Dedifferentiated amniotic fluid mesenchymal stem cell (primary cell): ENCODE data around the gene RFPL2.

Source experiments
- DNase-seq: peaks from one replicate; pipeline ENCODE4 v3.0.0-alpha.2; 2016; ENCODE audit errors: extremely low spot score

Gene RFPL2

DNA sequence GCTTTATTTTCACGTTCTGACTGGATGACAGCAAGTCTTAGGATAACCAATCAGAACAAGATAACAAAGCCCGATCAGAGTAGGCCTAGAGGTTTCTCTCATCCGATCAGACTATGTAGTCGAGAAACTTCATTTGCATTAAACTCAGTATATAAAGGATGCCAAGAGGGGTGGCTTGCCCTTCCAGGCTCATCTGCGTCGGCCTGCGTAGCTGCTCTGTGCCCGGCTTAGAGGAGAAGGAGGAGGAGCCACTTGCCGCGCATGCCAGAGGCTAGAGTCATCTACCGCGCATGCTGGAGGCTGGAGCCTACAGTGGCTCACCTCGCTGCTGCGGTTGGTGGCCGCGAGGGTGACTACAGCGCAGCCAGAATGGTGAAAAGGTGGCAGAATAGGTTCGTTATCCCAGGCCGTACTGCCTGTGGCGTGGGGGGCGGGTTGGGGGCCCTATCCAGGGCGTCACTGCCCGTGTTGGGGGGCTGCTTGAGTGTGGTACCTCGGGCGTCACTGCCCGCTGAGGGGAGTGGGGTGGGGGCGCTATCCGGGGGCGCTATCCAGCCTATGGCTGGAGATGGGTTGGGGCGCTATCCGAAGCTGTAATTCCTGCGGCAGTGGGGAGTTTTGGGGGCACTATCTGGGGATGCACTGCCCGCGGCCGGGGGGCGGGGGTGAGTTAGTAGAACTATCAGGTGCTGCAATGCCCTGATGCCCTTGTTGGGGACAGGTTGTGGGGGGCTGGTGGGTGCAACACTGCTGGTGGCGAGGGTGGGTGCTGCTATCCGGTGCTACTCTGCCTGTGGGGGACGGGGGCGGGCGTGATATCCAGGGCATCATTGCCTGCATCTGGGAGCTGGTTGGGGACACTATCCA lies at the start of gene RFPL2:
RFPL2 (minus strand) TSS at position 218 of the 867 bp plus-strand sequence. CDS start 2,622 bp downstream, outside the sequence.
- no peak for DNase-seq

DNA sequence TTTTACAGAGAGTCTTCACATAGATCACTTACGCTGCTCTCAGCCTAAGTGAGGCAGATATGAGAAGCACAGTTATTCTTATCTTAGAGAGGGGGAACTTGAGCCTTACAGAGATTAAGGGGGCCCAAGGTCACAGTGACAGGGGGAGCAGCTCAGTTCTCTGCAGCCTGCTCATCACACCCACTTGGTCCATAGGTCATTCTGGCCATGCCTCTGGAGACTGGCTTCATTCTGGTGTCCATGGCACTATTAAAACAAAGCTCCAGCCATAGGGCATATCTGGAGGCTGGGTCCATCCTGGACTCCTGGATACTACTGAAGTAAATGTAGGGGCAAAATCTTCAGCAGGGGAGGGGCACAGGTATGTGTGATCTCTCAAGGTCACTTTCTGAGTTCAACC lies 44.4 kb upstream of the RFPL2 start:
- DNase-seq = no peak

GRCh38 chr22:32248276-32248675 lies 43.4 kb upstream of the RFPL2 start:
- DNase-seq = no peak

DNA sequence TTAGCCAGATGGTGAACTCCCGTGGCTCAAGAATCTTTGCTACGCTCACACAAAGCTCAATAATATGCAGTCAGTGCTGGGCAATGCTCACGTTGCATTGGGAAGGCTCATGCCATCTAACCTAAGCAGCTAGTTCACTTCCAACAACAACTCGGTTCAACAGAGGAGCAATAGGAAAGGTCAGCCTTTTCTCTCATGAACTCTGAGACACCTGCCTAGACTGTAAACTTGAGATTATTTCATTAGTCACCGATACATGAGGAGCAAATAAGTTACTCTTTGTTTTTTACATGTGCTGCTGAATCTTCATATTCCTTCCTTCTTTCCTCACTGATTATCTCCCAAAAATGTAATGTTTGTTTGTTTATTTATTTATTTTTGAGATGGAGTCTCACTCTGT lies 41.3 kb upstream of the RFPL2 start:
- DNase-seq = no peak

DNA sequence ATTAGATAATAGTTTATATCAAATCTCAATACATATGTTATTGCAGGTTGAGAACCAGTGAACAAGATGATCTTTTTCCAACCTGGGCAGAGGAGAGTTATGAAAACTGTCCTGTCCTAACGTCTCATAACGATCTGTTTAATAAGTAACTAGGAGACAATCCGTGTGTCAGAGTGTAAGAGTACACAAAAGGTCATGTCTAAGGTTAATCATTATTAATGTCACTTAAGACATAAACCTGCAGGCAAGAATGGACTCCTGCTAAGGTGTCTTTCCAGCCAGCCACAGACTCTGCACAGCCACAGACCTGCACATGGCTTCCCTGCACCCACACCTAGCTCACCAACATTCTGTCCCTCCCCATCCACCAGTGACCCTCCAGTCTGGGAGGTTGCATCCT lies 40.2 kb upstream of the RFPL2 start:
- DNase-seq = no peak

DNA sequence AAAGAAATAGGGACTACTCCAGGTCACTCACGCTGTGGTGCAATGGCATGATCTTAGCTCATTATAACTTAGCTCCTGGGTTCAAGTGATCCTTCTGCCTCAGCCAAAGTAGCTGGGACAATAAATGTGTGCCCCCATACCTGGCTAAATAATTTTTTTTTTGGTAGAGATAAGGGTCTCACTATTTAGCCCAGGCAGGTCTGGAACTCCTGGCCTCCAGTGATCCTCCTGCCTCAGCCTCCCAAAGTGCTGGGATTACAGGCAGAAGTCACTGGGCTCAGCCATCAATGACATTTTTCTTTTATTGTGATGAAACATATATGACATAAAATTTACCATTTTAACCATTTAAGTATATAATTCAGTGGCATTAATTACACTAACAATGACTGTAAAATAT lies 39.7 kb upstream of the RFPL2 start:
- DNase-seq = no peak

- no peak for DNase-seq
Observed at GRCh38 chr22:32240461-32240860, 35.6 kb upstream of the RFPL2 start.

DNA sequence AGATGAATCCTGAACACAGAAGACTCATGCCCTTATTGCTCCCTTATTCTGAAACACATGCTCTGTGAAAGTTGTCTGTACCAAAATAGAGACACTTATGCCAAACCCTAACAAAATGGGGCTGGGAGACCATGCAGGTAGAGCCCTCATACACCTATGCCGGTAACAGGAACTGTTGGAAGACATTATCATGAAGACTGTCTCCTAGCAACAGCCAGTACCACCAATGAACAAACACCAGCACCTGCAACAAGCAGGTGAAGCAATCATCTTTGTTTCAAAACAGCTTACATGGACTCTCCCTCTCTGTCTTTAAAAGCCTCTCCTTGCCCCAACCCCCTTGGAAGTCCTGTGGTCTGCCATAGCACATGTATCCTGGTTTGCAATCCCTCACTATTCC lies 33.0 kb upstream of the RFPL2 start:
- DNase-seq = no peak

- DNase-seq = no peak
Observed at GRCh38 chr22:32236970-32237369, 32.1 kb upstream of the RFPL2 start.

GRCh38 chr22:32233091-32233490 lies 28.2 kb upstream of the RFPL2 start:
- no peak for DNase-seq

DNA sequence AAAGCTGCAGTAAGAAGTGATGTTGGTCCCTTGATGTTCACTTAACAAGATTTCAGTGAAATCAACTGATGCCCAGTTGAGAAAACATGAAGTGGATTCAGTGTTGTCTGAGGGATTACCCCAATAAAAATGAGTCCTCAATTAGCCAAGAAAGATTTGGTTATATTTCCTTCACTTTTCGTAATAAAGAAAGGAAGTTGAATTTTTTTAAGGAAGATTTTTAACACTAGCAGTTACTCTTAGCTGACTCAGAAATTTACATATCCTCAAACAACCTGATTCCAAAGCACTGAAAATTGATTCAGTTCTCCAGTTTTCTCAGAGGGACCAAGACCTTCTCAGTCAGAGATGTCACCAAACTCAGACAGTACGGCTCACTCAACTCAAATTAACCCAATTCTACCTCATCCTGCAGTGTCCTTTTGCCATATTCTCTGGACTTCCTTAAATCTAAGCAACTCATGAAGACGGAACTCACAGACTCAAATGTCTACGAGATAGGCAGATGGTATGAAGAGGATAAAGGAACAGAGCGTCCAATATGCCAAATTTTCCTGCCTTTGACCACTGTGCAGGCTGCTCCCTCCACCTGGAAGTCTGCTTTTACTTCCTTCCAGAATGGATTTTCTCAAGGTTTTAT lies 27.4 kb upstream of the RFPL2 start:
- DNase-seq = no peak

DNA sequence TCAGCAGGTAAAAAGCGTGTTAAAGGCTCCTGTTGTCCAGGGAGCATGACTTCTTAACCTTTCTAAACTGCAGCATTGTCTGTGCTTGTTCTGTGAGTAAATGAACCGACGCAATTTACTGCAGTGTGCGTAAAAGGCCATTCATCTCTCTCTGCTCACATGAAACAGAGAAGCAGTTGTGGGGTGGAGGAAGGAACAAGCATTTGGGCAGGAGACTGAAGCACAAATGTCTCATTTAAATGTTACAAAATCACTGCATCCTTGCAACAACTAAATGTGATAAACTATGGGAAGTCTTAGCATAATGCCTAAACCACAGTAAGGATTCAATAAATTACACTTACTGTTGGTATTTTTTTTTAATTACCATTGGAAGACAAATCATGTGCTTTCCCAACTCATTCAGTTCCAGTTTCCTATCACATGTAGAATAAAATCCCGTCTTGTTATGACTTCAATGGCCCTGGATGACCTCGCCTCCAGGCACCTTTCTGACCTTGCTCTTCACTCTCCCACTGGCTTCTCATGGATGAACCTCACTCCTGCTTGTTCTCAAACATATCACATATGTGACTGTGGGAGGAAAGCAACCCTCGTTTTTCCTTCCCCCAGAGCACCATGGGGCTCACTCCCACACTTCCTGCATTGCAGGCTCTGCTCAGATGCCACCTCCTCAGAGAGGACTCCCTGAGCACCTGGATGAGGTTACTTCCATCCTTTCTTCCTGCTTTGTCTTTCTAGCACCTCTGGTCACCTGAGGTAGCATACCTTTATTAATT lies 21.6 kb upstream of the RFPL2 start:
- no peak for DNase-seq

GRCh38 chr22:32222991-32223390 lies 18.1 kb upstream of the RFPL2 start:
- DNase-seq = no peak

DNA sequence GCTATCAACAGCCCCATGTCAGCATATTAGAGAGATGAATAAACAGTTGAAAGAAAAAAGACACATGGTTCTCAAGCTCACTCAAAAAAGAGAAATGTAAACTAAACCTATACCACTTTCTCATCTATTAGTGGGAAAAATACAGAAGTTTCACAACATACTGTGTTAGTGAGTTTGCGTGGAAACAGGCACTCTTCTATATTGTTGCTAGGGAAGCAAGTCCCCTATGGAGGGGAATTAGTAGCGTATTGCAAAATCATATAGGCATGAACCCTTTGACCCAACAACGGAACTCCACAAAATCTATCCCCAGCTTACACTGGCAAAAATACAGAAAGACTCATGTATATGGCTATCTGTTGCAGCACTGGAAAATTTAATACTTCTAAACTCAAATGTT lies 14.2 kb upstream of the RFPL2 start:
- no peak for DNase-seq

GRCh38 chr22:32218470-32218869 lies 13.6 kb upstream of the RFPL2 start:
- DNase-seq = no peak

DNA sequence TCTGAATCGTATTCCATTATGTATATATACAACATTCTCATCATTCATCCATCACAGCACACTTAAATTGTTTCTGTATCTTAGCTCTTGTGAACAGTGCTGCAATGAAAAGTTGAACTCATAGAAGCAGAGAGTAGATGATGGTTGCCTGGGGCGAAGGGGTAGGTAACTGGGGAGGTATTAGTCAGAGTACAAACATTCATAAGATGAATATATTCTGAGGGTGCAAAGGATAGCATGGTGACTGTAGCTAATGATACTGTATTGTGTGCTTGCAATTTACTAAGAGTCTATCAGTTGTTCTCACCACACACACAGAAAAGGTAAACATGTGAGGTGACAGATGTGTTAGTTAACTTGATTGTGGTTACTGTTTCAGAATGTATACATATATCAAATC lies 12.6 kb upstream of the RFPL2 start:
- no peak for DNase-seq

DNA sequence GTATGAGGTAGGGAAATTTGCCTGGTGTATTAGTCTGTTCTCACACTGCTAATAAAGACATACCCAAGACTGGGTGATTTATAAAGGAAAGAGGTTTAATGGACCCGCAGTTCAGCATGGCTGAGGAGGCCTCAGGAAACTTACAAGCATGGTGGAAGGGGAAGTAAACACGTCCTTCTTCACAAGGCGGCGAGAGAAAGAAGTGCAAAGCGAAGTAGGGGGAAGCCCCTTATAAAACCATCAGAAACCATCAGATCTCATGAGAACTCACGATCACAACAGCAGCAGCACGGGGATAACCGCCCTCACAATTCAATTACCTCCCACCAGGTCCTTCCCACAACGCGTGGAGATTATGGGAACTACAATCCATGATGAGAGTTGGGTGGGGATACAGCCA lies 12.0 kb upstream of the RFPL2 start:
- DNase-seq = no peak

DNA sequence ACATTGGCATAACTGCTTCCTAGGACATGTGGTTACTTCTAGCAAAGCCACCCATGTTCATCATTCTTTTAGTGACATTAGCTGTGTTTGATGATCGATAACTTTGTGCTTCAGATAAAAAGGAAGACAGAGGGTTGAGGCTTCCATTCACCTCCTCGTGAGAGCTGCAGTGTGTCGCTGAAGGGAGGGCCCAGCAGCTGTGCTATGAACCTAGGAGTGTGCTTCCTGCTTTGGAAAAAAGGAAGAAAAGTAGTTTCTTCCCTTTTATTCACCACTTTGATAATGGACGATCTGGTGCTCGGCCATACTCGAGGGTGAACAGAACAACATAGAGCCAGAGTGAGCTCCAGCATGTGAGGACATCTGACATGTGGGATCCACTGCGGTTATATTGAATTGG lies 6.1 kb upstream of the RFPL2 start:
- DNase-seq = no peak

DNA sequence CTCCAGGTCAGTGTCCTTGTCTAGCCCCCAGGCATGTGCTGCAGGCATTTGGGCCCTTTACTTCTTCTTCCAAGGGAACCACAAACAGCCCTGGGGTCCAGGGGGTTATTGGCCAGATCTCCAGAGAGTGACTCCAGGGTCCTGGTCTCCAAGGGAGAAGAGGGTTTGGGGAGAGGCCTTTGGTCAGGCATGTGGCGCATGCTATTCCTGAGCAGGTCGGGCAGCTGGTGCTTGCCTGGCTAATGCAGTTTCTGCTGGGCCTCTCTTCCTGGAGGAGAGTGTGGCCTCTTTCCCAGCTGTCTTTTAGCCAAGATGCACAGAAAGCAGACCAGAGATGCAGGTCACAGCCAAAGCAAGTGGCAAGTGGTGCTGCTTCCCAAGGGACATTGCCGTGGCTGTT lies 3.8 kb upstream of the RFPL2 start:
- no peak for DNase-seq

GRCh38 chr22:32207971-32208480 lies 3.2 kb upstream of the RFPL2 start:
- DNase-seq = no peak

- no peak for DNase-seq
Observed at GRCh38 chr22:32206774-32207758, 2.2 kb upstream of the RFPL2 start.
